ENCODE data around the gene RRM1.
"Not testable (repeated sequence)": the region's sequence is repeated elsewhere in the genome, so short reads cannot be mapped to it uniquely, and the experiment has no call there.

The RRM1 gene

DNA sequence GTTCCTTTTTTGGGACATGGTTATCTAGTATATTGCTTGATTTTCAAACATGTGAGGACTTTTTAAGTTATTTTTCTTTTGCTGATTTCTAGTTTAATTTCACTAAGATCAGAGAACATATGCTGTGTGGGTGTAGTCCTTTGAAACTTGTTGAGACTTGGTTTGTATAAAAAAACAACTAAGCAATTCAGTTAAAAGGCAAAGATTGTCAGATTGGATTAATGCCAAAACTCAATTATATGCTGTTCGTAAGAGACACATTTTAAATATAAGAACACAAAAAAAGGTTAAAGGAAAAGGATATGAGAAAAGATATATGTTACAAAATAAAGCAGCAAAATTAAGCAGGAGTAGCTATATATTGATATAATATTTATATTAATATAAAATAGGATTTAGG lies 17.8 kb upstream of the RRM1 start:
- no peak for DNase-seq

GRCh38 chr11:4083198-4083597 lies 11.4 kb upstream of the RRM1 start:
- no peak for DNase-seq

DNA sequence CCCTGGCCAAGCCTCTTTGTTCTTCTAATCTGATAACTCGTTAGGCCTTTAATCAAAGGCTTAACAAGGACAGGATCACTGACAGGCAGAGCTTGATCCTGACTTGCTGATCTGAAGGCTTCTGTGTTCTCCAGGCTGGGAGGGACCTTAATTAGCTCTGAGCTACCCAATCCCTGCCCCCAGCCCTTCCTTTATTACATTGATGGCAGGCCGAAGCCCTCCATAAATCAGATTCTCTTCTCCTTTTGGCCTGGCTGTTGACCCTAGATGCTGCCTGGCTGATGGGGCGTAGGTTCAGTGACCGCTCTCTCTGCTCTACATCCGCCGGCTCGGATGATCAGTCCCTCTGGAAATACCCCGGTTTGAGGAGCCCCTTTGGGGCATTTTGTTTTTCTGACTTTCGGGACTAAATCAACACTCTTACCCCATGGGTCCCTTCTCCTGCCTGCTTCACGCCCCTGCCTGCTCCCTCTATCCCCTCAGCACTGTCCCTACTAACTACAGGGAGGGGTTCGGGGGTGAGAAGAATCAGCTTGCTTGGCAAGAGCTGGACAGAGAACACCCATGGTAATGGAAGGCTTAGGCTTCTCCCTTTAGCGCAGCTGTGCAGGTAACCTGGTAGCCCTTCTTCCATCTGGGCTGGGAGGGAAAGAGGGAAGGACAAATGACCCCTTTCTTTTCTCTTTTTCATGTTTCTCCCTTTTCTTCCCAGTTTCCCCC lies 10.0 kb upstream of the RRM1 start:
- no peak for DNase-seq

DNA sequence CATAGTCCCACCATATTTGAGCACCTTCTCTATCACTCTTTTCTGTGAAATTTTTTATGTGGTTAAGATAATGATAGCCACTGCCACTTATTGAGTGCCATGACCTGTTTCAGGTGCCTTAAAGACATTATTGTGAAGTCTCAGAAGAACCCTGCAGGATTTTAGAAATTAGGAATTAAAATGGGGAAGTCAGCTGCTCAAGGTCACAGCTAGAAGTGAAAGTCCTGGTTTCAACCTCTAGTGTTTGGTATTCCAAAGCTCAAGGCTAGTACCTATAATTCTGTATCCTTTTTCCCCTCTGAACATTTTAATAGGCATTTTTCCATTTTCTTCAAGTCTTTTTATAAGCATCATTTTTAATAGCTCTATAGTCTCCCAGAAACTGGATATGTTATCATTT lies 9.0 kb upstream of the RRM1 start:
- DNase-seq: no peak

GRCh38 chr11:4086575-4087353 lies 7.8 kb upstream of the RRM1 start:
- DNase-seq: no peak

DNA sequence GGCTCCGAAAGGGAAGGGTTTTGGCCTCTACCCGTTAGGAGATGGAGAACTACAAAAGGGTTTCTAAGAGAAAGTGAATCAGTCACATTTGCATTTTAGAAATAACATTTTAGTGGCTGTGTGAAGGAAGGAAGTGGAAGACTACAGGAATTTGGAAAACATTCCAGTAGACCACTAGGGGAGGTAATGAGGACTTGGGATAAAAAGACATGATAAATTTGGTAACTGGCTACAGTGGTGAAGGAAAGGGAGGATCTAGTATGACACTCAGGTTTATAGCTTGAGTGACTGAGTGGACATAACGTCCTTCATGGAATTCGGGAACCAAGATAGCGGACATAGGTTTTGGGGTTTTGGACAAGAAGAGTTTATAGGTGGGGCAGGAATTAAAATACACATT lies 7.0 kb upstream of the RRM1 start:
- no peak for DNase-seq

DNA sequence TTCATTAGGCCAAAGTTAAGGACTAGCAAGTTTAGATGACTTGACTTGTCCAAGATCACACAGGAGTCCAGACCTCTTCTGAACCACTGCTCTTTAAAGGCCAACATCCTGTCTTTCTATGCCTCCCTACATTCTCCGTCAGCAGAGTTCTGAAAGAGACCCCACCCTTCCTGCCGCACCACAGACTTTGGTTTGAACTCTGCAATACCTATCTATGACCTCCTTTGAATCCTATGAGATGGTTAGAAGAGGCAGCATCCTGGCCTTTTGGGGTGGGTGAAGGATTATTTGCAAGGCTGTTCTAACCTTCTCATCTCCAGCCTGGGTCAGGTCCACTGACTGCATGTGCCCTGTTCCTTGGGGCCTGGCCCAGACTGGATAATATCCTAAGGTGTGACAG lies 4.3 kb upstream of the RRM1 start:
- DNase-seq: no peak

DNA sequence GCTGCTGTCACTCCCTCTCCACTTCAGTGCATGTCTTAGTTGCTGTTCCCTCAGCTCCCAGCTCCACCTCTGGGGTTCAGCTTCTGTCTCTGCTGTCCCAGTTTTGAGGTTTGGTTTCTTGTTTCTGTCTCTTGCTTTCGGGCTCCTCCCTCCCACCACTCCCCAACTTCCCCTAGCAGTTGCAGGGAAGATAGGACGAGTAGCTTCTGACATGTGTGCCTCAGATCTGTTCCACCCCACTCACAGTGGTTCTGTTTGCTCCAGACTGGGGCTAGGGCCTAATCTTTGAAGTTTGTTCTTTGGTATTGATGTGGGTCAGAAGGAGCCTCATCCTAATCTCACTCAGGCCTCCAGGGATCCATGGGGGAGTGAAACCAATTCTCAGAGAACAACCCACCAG lies 2.6 kb upstream of the RRM1 start:
- no peak for DNase-seq

DNA sequence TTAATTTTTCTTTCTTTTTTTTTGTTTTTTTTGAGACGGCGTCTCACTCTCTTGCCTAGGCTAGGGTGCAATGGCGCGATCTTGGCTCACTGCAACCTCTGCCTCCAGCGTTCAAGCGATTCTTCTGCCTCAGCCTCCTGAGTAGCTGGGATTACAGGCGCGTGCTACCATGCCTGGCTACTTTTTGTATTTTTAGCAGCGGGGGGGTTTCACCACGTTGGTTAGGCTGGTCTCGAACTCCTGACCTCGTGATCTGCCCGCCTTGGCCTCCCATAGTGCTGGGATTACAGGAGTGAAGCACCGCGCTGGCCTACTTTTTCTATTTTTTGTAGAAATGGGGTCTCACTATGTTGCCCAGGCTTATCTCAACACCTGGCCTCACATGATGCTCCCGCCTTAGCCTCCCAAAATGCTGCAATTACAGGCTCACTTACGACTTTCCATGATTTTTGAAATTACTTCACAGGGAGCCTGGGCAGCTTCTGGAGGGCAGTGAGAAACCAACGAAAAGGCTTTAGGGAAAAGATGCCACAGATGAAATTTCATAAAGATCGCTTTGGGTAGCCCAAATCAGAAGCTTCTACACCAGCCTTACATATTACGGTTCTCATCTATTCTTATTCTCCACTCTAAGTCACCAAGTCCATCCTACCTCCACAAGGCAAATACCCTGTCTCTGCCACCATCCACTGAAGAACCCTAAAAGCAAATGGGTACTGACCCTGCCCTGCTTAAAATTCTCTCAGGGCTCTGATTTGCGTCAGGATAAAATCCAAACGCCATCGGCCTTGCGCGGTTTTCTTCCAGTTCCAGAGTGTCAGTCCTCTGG lies 866 bp upstream of the RRM1 start:
- peak in 5 of 56 donors; percentile 31 to 61 (median 52) for DNase-seq

DNA sequence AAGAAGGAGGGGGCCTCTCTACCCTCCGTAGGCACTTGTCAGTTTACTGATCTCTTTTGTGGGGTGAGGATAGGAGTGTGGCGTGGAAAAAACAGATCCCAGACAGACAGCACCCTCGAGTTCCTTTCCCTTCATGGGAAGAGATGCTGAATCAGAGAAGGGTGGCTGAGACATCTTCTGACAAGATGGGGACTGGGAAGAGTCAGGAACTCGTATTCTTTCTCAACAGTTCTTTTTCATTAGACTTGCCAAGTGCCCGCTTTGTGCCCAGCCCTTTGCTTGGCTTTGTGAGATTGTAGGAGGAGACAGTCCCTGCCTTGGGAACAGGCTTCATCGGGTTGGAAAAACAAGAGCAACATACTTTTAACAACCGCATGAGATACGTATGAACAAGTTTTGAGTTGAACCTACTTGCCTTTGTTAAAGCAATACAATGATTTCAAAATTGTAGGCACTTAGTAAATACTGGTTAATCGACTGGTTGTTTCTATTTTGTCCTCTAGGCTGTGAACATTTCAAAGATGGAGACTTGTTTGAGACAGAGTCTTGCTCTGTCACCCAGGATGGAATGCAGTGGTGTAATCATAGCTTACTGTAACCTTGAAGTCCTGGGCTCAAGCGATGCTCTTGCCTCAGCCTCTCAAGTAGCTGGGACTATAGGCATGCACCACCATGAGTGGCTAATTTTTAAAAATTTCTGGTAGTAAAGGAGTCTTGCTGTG lies 1.1 kb downstream of the RRM1 start:
- DNase-seq: no peak

DNA sequence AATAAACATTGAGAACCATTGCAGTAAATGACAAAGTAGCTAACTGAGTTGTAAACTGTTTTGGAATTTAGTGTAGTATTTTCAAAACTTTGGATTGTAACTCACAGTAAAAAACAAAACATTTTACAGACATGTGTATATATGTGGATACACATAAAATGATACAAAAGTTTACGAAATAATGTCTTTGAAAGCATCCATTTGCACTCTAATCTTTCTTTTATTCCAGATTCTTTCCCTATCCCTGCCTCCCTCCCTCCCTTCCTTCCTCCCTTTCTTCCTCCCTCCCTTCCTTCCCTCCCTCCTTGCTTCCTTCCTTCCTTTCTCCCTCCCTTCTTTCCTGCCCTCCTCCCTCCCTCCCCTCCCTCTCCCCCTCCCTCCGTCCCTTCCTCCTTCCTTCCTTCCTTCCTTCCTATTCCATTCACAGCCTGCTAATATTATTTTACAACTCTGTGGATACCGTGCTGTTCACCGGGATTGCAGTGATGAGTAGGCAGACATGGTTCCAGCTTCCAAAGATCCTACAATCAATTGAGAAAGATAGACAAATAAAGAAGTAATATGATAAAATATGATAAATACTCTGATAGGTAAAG lies 3.5 kb downstream of the RRM1 start:
- DNase-seq: no peak

- DNase-seq: no peak
Measured at GRCh38 chr11:4102711-4103110, 8.1 kb downstream of the RRM1 start.

DNA sequence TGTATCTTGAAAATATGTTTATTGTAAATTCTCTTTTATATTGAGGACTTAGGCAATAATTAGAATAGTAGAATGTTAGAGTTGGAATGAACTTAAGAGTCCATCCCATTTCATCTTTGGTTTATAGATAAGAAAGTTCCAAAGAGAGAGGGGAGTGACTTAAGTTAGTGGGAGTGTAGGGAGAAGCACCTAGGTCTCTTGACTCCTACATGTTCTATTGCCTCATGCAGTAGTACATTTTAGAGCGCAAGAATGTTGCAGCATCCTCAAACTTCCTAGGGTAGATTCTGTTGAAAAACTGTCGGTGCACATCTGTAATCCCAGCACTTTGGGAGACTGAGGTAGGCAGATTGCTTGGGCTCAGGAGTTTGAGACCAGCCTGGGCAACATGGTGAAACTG lies 8.7 kb downstream of the RRM1 start:
- no peak for DNase-seq

DNA sequence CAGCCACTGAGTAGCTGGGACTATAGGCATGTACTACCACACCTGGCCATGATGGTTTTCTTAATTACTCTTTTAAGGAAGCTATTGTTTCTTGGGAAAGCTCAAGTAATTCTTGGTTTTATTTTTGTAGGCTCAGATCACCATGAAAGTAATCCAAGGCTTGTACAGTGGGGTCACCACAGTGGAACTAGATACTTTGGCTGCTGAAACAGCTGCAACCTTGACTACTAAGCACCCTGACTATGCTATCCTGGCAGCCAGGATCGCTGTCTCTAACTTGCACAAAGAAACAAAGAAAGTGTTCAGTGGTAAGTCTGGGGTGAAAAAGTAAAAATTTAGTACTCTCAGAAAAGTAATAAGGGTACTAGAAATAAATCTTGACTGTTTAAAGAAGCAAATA lies 11.3 kb downstream of the RRM1 start:
- no peak for DNase-seq

GRCh38 chr11:4111834-4112233 lies 17.2 kb downstream of the RRM1 start:
- DNase-seq: no peak

DNA sequence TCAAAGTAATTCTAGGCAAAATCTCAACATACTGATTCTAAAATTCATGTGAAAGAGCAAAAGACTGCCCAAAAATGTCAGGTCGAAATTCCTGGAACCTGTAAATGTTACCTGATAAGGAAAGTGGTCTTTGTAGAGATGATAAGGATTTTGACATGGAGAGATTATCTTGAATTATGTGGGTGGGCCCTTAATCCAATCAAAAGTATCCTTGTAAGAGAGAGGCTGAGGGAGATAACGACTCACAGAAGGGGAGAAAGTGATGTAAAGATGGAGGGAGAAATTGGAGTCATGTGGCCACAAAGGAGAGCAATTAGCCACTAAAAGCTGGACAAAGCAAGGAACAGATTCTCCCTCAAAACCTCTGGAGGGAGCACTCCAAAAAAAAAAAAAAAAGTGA lies 20.5 kb downstream of the RRM1 start:
- no peak for DNase-seq

GRCh38 chr11:4118107-4118506 lies 23.5 kb downstream of the RRM1 start:
- no peak for DNase-seq

- DNase-seq: no peak
Measured at GRCh38 chr11:4123218-4123617, 28.6 kb downstream of the RRM1 start.

GRCh38 chr11:4125141-4125540 lies 30.5 kb downstream of the RRM1 start:
- no peak for DNase-seq

DNA sequence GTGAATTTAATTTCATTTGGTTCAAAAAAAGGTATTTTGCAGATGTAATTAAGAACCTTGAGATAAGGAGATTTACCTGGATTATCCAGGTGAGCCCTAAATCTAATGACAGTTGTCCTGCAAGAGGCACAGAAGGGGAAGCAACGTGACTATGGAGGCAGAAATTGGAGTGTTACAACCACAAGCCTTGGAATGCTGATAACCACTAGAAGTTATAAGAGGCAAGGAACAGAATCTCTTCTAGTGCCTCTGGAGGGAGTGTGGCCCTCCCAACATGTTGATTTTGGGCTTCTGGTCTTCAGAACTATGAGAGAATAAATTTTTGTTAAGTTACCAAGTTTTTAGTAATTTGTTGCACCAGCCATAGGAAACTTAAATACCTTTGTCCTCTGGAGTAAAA lies 32.8 kb downstream of the RRM1 start:
- no peak for DNase-seq

DNA sequence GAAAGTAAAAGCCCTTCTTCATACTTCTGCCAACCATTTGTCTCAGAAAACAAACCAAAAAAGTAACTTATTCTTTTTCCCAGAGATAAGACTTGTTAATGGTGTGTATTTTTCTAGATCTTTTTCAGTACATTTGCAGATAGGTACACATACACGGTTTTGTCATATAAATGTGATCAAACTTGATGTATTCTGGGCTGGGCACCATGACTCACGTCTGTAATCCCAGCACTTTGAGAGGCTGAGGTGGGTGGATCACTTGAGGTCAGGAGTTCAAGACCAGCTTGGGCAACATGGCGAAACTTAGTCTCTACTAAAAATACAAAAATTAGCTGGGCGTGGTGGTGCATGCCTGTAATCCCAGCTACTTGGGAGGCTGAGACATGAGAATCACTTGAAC lies 35.6 kb downstream of the RRM1 start:
- not testable (repeated sequence) for DNase-seq
